Stimulated activated CD8-positive, alpha-beta memory T cell treated with anti-CD3 and anti-CD28 coated beads, Interleukin-15, amount 100 ng/mL, for 48 hours (primary cell): Measurements from ENCODE around the gene SLC27A6.

Experiments used
- DNase-seq, 2 donors: peaks; one replicate each; pipeline ENCODE4 v3.0.0-alpha.2; 2020; ENCODE audit warnings: low read depth in 2 of 2

The SLC27A6 gene

GRCh38 chr5:129063483-129064113 is 98.3 kb downstream of the SLC27A6 start:
- DNase-seq: no peak

GRCh38 chr5:129065721-129066120 is 100.4 kb downstream of the SLC27A6 start:
- DNase-seq: no peak

- no peak for DNase-seq
These were observed 102.5 kb downstream of the SLC27A6 start for GRCh38 chr5:129067745-129068144.

GRCh38 chr5:129069292-129069691 is 104.0 kb downstream of the SLC27A6 start:
- no peak for DNase-seq

GRCh38 chr5:129073111-129073510 is 107.8 kb downstream of the SLC27A6 start:
- no peak for DNase-seq

- DNase-seq: no peak
These were observed 109.6 kb downstream of the SLC27A6 start for GRCh38 chr5:129074903-129075302.

- no peak for DNase-seq
These were observed 112.3 kb downstream of the SLC27A6 start for GRCh38 chr5:129077433-129078075.

GRCh38 chr5:129078247-129078646 is 113.0 kb downstream of the SLC27A6 start:
- no peak for DNase-seq

GRCh38 chr5:129078660-129079059 is 113.4 kb downstream of the SLC27A6 start:
- DNase-seq: no peak

- DNase-seq: no peak
These were observed 114.2 kb downstream of the SLC27A6 start for GRCh38 chr5:129079496-129079895.

GRCh38 chr5:129080766-129081165 is 115.5 kb downstream of the SLC27A6 start:
- no peak for DNase-seq

- no peak for DNase-seq
These were observed 117.2 kb downstream of the SLC27A6 start for GRCh38 chr5:129082225-129083136.
